Tibial nerve (tissue), 4 donors: ENCODE data around the gene HSPB7. TPM values are rescaled to one million over a fixed set of nuclear protein-coding genes. Genes with fewer than 3 reads are reported as not detected.
A peak's percentile ranks its signal among the peaks of the same experiment; 100 is the strongest.
"Not testable (repeated sequence)": the region's sequence is repeated elsewhere in the genome, so short reads cannot be mapped to it uniquely, and the experiment has no call there.

ENCODE experiments used
- DNase-seq, 2 donors: peaks; one replicate each; pipeline ENCODE4 v3.0.0-alpha.2; 2019; ENCODE audit warnings: low spot score in 2 of 2
- H3K27ac ChIP-seq, 4 donors: fragments of 200-600 bp; sonication (generic) in 3 of 4; one replicate each; pipeline ENCODE4 v1.5.1; 2017 to 2019; ENCODE audit warnings: mild to moderate bottlenecking in 1 of 4
- H3K27me3 ChIP-seq, 2 donors: fragments of 200-600 bp; sonication (generic) in 1 of 2; one replicate each; pipeline versions ENCODE4 v1.5.1 to v1.6.0; 2017 to 2019
- H3K36me3 ChIP-seq, 3 donors: fragments of 200-600 bp; sonication (generic); one replicate each; pipeline ENCODE4 v1.5.1; 2018 to 2019
- H3K4me1 ChIP-seq, 4 donors: fragments of 200-600 bp; sonication (generic) in 3 of 4; one replicate each; pipeline ENCODE4 v1.5.1; 2017 to 2019
- H3K4me3 ChIP-seq, 4 donors: fragments of 200-600 bp; sonication (generic) in 3 of 4; one replicate each; pipeline ENCODE4 v1.5.1; 2017 to 2019; ENCODE audit warnings: mild to moderate bottlenecking in 1 of 4, moderate library complexity in 1 of 4
- H3K9me3 ChIP-seq, 4 donors: fragments of 200-600 bp; sonication (generic) in 3 of 4; one replicate each; pipeline ENCODE4 v1.5.1; 2017 to 2019
- EP300 ChIP-seq, 2 donors: sonication (generic); formaldehyde crosslinking; IDR thresholded peaks; one replicate each; pipeline ENCODE4 v1.6.1; 2017; ENCODE audit warnings: antibody characterized with exemption in 2 of 2, mild to moderate bottlenecking in 1 of 2
- POLR2A ChIP-seq, 2 donors: fragments of 450-650 bp; IDR thresholded peaks; one replicate each; pipeline ENCODE4 v1.6.1; 2017; ENCODE audit warnings: antibody characterized with exemption in 2 of 2, mild to moderate bottlenecking in 2 of 2, moderate library complexity in 2 of 2
- WGBS, 2 donors: methylation state at CpG; one replicate each; pipeline ENCODE4 v1.1.5; 2018; 5-methylcytosine and 5-hydroxymethylcytosine counted together
- total RNA-seq, 4 donors: library from RNA; depleted of rRNA; stranded (reverse); fragments of >200 nt; gene quantifications; one replicate each; pipeline ENCODE4 v1.1.0, GENCODE V29; 2016
- TF ChIP-seq, protein P1 (sequence below), 5 experiments: fragments of 200-600 bp in 3 of 5; fragments of 450-650 bp in 2 of 5; sonication (generic) in 3 of 5; IDR thresholded peaks; one replicate each; pipeline ENCODE4 v1.5.1; 2016 to 2019; ENCODE audit warnings: antibody characterized with exemption in 5 of 5, mild to moderate bottlenecking in 3 of 5, moderate library complexity in 2 of 5

HSPB7 gene
- total RNA-seq, 4 donors from 2014 or later = 10.4 to 42.6 (median 27.6) TPM

- no peak for TF ChIP-seq POLR2A (IDR thresholded peaks at IDR 0.05)
- no peak for TF ChIP-seq EP300 (IDR thresholded peaks at IDR 0.05)
- H3K9me3 ChIP-seq = no peaks in the 10 kb centered on the region
- H3K4me3 ChIP-seq = no peak overlapping the region
- 82 to 85% methylated on average over 4 of the region's 4 CpGs for WGBS, 2 donors
- H3K27me3 ChIP-seq = no peaks in the 10 kb centered on the region
- no peaks in the 10 kb centered on the region for H3K4me1 ChIP-seq
- H3K36me3 ChIP-seq = no peaks in the 10 kb centered on the region
- DNase-seq = no peak
- H3K27ac ChIP-seq = no peak overlapping the region
These were observed 20.7 kb upstream of the HSPB7 start for GRCh38 chr1:16038620-16038912.

- not testable (repeated sequence) for H3K36me3 ChIP-seq, DNase-seq
- 76 to 81% methylated on average over 6 of the region's 11 CpGs for WGBS, 2 donors
These were observed 18.6 kb upstream of the HSPB7 start for GRCh38 chr1:16036461-16036860.

GRCh38 chr1:16033103-16033632 lies 15.3 kb upstream of the HSPB7 start:
- H3K27ac ChIP-seq, H3K9me3 ChIP-seq, H3K36me3 ChIP-seq, H3K4me1 ChIP-seq, H3K4me3 ChIP-seq, DNase-seq: not testable (repeated sequence)
- H3K27me3 ChIP-seq = peaks cover 0 to 21% of the 10 kb centered on the region in 2 donors
- WGBS, 2 donors = 47 to 51% methylated on average over 7 of the region's 7 CpGs

More at GRCh38 chr1:16036461-16036860, 18.6 kb upstream of the HSPB7 start:
- not testable (repeated sequence) for H3K4me1 ChIP-seq, H3K9me3 ChIP-seq, H3K4me3 ChIP-seq, H3K27ac ChIP-seq, H3K27me3 ChIP-seq

DNA sequence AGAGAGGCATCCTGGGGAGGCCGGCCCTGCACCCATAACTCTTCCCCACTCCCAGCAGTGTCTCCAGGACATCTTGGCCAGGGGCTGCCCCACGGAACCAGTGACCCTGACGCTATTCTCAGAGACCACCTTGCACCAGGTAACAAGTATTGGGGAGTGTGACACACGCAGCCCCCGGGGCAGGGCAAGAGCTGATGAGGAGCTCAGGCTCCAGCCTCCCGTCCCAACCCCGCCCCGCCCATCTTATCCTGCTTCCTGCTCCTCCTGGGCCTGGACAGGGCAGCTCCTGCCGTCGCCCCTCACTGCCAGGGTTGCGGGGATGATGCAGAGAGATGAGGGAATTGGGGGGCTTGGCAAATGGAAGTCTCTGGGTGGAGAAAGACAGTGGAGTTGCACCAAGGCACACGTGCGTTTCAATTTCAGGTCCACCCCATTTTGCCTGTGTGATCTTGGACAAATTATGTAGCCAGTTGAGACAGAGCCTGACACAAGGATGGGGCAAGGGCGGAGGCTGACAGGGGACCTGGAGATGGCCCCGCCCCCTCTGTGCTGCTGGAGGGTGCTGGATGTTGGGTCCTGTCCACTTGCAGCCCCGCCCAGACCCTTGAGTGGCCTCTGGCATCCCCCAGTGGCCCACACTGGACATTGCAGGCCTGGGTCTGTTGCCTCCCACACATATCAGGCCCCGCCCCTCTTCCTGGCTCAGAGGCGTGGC lies 14.7 kb upstream of the HSPB7 start:
- no peak for TF ChIP-seq EP300 (IDR thresholded peaks at IDR 0.05)
- TF ChIP-seq, protein P1, sequence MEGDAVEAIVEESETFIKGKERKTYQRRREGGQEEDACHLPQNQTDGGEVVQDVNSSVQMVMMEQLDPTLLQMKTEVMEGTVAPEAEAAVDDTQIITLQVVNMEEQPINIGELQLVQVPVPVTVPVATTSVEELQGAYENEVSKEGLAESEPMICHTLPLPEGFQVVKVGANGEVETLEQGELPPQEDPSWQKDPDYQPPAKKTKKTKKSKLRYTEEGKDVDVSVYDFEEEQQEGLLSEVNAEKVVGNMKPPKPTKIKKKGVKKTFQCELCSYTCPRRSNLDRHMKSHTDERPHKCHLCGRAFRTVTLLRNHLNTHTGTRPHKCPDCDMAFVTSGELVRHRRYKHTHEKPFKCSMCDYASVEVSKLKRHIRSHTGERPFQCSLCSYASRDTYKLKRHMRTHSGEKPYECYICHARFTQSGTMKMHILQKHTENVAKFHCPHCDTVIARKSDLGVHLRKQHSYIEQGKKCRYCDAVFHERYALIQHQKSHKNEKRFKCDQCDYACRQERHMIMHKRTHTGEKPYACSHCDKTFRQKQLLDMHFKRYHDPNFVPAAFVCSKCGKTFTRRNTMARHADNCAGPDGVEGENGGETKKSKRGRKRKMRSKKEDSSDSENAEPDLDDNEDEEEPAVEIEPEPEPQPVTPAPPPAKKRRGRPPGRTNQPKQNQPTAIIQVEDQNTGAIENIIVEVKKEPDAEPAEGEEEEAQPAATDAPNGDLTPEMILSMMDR (IDR thresholded peaks at IDR 0.05) = peak; percentile 86 to 99 (median 97)
- peak; percentile 70 to 86 for DNase-seq
- peaks cover 0 to 25% of the 10 kb centered on the region in 2 donors for H3K27me3 ChIP-seq
- no peak overlapping the region for H3K4me3 ChIP-seq
- H3K9me3 ChIP-seq = no peaks in the 10 kb centered on the region
- H3K27ac ChIP-seq = no peak overlapping the region
- no peaks in the 10 kb centered on the region for H3K36me3 ChIP-seq
- 43 to 48% methylated on average over 17 to 18 of the region's 18 CpGs for WGBS, 2 donors
- peaks cover 0 to 8% (median 0%) of the 10 kb centered on the region in 4 donors for H3K4me1 ChIP-seq

- Histone ChIP-seq H3K9me3 (no peaks in the 10 kb centered on the region), H3K27ac (no peak overlapping the region), H3K36me3 (no peaks in the 10 kb centered on the region), H3K4me1 (peaks cover 0 to 18% (median 8%) of the 10 kb centered on the region in 4 donors), H3K27me3 (peaks cover 0 to 35% of the 10 kb centered on the region in 2 donors), H3K4me3 (no peak overlapping the region)
- DNase-seq = no peak
- TF ChIP-seq POLR2A (IDR thresholded peaks at IDR 0.05) (no peak), EP300 (IDR thresholded peaks at IDR 0.05) (no peak)
- TF ChIP-seq, protein P1 (IDR thresholded peaks at IDR 0.05) = no peak
- 79 to 100% methylated on average over 4 to 8 of the region's 8 CpGs for WGBS, 2 donors
These were observed 13.7 kb upstream of the HSPB7 start for GRCh38 chr1:16031551-16031950.

- peaks cover 0 to 20% (median 8%) of the 10 kb centered on the region in 4 donors for H3K4me1 ChIP-seq
- no peaks in the 10 kb centered on the region for H3K9me3 ChIP-seq
- DNase-seq = no peak
- H3K4me3 ChIP-seq = no peak overlapping the region
- H3K36me3 ChIP-seq = no peaks in the 10 kb centered on the region
- TF ChIP-seq, protein P1 (IDR thresholded peaks at IDR 0.05) = no peak
- TF ChIP-seq EP300 (IDR thresholded peaks at IDR 0.05) (no peak), POLR2A (IDR thresholded peaks at IDR 0.05) (no peak)
- WGBS, 2 donors = 89 to 100% methylated on average over 1 of the region's 1 CpG
- H3K27me3 ChIP-seq = peaks cover 0 to 35% of the 10 kb centered on the region in 2 donors
- H3K27ac ChIP-seq = no peak overlapping the region
These were observed 11.4 kb upstream of the HSPB7 start for GRCh38 chr1:16029288-16029687.

- not testable (repeated sequence) for H3K27ac ChIP-seq, DNase-seq, H3K36me3 ChIP-seq, H3K9me3 ChIP-seq, H3K4me3 ChIP-seq
- H3K4me1 ChIP-seq = peaks cover 0 to 20% (median 8%) of the 10 kb centered on the region in 4 donors
- WGBS, 2 donors = 75 to 96% methylated on average over 8 to 11 of the region's 13 CpGs
- peaks cover 0 to 35% of the 10 kb centered on the region in 2 donors for H3K27me3 ChIP-seq
These were observed 11.1 kb upstream of the HSPB7 start for GRCh38 chr1:16029003-16029268.
